Dermis blood vessel endothelial cell (primary cell): ENCODE results near the gene NHSL2. TPM values are rescaled to one million over a fixed set of nuclear protein-coding genes. Genes with fewer than 3 reads are reported as not detected.

Experiments used
- DNase-seq: peaks from one replicate; pipeline ENCODE4 v3.0.0; 2010
- total RNA-seq: library from RNA; depleted of rRNA; stranded (reverse); fragments of >200 nt; gene quantifications from 2 replicates; pipeline ENCODE4 v1.2.3, GENCODE V29; 2014

NHSL2 gene
- total RNA-seq, 1 donor from 2014 or later: 28.6 TPM

DNA sequence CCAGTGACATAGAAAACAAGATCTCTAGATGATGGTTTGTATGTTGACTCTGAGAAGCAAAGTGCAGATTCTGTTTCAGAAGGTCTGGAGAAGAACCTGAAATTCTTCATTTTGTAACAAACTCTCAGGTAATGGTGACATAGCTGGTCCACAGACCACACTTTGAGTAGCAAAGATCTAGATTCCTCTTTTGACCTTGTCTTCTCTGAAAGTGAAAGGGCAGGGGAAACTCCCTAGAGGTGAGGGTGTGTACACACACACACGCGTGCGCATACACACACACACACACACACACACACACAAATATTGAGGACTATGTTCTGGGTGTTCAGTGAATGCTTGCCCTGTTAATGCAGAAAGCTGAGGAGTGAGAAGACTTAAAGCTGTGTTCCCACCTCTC lies 110.1 kb downstream of the NHSL2 start:
- no peak for DNase-seq

DNA sequence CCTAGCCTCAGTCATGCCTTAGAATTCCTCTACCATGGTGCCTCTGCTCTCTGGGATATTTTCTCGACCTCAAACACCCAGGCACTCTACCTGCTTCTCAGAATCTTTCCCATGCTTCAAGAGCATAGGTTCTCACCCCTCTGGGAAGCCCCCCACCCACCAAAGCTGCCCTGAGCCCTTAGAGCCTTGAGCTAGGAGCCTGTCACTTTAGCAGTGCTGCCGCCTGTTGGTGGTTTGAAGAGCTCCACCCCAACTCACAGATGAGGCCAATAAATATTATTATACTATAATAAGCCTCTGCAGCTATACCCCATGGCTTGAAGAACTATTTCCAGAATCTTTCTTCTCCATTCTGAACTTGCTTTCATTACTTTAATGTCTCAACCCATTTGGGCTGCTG lies 111.3 kb downstream of the NHSL2 start:
- peak; percentile 48 for DNase-seq

DNA sequence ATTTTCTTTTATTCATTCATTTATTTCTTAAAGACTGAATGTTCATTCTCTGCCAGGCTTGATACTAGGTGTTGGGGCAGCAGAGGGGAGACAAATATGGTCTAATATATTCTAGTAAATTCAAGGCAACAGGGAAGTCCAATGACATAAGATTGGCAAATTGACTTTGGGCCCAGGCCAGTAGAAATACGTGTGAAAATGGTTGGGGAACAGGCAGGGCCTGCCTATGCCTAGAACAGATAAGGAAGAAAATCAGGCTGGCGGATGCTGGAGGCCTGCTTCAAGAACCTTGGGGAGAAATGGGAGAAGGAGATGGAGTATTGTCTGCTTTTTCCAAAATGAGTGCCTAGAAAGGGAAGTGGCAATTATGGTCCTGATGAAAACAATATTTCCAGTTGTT lies 112.4 kb downstream of the NHSL2 start:
- no peak for DNase-seq

DNA sequence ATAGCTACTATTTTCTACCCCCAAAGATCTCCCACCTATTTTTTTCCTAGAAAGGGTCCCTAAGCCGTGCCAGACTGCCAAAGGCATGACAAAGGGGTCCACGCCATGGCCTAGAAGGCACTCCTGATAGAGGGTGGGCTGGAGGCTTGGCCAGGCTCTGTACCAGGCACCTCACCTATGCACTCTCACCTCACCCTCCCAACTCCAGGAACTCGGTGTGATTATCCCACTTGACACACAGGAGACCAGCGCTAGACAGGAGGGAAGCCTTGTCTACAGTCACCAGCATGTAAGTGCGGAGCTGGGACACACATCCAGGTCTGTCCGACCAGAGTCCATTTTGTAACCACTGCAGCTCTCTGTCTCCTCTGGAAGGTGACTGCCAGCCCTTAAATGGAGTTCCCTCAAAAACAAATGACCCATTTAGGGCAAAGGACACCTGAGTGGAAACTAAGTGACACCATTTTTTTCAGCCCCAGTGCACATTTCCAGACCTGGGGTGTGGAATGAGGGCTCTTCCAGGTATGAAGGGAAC lies 114.7 kb downstream of the NHSL2 start:
- no peak for DNase-seq

DNA sequence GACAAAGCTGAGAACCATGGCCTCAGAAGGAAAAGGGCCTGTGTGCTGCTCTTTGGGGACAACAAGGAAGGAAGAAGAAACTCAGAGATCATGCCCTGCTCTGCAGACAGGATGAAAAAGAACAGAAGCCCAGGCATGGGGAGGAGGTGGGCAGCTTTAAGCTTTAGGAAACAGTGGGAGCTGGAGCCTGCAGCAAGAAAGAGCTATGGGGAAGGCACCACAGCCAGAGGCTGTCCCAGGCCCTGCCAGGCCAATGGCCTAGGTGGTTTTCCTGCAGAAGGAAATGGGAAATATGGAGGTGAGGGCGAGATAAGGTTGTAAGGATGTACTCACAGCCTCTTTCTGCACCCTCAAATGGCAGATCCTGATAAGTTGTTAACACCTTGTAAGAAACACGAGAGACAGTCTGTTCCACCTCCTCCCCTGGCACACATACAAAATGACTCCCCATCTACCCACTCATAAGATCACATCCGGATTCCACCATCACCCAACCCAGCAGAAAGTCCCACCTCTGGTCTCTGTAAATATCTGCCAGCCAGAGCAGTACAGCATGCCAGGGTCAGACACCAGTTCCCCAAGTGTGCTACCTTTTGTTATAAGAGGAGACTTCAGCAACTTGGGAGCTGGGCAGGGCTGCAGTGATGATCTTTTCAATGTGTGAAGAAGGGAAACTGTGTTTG lies 115.8 kb downstream of the NHSL2 start:
- peak; percentile 20 for DNase-seq

DNA sequence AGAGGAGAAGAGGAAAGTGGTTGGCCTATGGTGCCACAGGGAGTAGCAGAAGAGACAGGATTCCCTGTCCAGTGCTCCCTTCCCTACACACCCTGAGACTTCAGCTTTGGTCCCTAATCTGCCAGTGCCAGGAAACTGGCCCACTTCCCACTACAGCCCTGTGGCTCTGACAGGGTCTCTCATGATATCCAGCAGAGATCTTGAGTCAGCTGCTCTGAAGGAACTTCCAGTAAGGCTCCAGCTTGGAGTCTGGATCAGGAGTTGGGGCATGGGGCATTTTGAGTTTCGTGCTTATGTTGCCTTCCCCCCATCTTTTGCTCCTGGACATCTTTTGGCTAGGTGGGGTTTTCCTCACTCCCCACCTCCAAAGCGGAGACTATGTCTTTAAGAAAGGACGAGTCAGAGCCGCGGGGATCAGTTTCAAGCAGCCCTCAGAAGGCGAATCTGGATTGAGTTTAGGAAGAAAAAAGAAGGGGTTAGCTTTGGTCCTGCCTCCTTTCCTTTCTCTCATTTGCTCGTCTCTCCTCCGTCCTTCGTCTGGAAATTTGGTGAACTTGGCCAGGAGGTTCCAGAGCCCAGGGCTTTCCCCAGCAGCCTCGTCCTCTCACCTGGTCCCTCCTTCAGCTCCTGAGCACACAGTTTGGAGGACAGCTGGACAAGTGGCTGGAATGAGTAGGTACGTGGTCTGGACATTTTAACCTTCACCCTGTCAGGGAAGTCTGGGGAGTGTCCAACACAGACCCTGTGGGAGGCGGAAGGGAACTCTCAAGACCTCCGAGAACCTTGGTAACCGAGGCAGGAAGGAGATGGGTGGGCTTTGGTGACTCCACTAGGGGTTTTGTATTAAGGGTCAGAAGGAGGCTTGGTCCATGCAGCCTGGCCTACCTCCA lies 116.6 kb downstream of the NHSL2 start:
- DNase-seq: no peak

DNA sequence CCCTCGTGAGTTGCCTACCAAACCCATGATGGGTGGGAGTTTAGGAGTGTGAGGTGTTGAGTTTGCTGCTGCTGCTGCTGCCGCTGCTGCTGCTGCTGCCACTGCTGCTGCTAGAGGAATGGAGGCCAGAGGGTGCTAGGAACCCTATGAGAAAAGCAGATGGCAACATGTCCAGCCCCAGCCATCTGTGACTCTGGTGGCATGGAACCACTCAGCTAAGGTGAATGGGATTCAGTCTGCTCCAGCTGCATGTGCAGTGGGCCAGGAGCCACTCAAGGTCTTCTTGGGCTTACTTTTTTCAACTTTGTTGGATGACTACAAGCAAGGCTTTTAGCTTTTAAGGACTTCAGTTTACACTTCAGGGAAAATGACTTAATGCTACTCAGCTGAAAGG lies 117.3 kb downstream of the NHSL2 start:
- no peak for DNase-seq

DNA sequence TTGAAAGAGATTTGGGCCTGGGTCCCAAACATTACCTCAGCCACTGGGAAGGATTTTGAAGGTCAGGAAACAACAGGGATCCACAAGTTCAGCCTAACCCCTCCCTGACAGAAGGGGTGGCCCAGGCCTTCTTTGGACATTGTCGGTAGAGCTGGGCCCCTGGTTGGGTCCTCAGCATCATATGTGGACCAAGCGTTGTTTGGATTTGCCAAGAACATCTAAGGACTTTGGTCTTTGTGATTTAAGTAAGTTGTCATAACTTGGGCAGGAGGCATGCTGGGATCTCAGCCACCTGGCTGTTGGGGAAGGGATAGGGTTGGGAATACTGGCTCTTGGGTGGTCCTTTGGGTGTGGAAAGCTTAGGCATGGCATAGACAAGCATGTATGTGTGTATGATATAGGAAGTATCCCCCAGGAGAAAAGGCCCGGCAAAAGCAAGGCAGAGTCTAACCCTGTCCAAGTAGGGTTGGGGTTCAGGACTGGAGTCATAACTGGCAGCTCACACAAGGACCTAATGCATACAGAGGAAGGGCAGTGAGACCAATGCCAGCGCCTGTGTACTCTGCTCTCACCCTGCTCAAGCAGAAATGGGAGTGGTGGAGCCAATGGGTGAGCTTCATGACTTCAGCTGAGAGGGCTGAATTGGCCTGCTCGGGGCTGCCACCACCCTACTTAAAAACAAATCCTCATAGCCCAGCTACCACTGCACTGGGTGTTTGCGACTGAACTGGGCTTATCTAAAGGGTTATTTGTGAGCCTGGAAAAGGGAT lies 118.2 kb downstream of the NHSL2 start:
- DNase-seq: no peak

DNA sequence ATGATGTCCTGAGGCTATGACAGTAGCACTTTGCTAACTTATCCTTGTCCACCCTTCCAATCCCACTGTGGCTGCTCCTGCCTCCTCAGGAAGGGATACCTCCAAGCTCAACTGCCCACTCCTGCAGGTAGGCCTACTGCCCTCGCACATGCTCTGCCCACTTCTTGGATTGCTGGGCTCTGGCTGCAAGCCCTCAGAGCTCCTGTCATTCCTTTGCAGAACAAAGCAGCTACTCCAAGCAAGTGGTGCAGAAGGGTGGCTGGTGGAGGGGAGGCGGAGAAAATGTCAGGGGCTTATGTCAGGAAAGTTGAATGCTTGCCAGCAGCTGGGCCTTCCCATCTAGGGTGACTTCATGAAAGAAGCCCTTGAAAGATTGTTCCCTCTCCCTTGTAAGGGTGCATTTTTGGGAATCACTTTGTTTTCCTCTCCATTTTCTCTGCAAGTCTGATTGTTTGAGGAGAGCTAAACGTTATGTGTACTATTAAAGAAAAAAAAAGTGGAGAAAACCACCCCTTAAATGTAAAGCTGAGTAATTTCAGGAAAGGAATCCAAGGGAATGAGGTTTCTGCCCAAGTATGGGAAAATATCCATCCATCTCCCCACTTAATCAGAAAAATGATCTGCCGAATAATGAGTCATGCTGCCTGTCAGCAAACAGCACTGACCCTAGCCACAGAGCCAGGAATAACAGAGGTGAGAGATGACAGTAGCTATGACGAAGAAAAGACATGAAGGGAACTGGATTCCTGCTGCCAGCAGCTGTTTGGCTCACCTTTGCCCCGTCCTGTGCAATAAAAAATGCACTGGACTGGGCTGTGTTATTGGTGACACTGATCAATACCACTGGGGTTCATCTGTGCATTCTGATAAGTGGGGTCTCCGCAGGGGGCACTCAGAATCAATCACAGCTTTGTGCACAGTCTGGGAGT lies 119.1 kb downstream of the NHSL2 start:
- peak; percentile 82 for DNase-seq

DNA sequence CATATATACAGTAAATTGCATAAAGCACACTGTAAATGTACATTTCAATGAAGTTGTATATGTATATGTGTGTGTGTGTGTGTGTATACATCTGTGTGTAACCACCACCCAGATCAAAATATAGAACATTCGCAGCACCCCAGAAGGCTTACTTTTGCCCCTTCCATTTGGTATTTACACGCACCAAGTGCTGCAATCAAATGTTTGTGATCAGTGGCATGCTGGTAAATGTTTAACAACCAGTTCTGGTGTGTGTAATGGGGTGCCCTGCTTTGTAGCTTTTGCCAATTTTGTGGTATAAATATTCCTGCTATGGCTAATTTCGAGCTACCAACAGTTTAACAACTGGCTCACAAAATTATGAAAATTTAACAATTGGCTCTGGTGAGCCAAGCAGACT lies 119.8 kb downstream of the NHSL2 start:
- DNase-seq: no peak

DNA sequence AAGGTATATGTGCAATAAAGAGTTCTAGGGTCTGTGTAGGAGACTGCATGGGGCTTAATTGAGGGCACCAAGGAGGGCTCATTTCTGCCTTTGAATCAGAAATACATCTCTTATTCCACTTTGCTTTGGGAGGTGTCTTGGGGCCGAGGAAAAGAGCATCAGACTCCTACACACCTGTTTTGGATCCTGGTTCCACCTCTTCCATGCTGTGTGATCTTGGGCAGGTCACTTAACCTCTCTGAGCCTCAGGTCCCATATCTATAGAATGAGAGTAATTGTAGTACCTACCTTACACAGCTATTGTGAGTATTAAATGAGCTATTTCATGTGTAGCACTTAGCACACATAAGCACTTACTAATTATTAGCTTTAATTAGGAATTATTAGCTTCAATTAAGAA lies 120.5 kb downstream of the NHSL2 start:
- no peak for DNase-seq

DNA sequence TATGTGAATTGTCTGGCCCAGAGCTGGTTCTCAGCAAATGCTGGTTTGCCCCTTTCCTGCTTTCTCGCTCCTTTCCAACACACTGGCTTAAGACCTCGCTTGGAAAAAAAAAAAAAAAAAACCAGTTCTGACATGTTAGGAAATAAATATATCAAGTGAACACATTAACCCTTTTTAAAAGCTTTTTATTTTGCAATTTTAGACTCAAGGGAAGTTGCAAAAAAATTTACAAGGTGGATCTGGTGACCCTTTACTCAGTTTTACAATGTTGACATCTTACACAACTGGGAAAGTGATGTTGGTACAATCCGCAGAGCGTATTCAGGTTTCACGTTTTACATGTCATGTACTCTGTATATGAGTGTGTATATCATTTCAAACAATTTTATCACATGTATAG lies 121.0 kb downstream of the NHSL2 start:
- DNase-seq: no peak

DNA sequence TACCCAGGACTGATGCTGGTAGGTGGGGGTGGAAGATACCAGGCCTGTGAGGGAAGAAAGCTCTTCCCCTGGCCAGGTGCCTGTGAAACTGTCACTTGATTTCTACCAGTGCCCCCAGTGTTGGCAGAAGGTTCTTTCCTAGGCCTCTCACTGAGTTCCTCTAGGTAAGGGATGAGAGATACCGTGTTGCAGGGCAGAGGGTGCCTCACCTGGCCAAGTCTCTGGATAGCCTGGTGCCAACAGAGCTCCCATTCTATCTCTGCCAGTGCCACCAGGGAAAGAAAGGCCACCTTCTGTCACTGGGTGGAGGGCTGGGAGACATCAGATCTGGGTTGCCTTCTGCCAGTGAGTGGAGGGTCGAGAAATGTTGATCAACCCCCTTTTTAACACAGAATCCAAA lies 127.0 kb downstream of the NHSL2 start:
- DNase-seq: no peak

DNA sequence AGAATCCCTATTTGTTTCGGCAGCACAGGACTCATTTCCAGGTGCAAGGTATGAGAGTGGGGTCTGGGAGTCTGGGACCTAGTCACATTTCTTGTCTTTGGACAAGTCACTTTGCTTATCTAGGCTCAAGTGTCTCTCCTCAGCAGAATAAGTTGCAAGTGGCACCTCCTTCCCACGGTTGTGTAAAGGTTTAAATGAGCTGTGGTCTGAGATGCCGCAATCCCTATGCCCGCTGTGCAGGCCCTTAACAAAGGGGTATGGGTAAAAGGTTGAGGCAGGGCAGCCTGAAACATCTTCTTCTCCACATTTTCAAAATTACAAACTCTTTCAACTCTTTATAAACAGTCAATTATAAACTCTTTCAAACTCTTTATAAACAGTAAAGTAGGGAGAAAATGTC lies 127.4 kb downstream of the NHSL2 start:
- DNase-seq: no peak

DNA sequence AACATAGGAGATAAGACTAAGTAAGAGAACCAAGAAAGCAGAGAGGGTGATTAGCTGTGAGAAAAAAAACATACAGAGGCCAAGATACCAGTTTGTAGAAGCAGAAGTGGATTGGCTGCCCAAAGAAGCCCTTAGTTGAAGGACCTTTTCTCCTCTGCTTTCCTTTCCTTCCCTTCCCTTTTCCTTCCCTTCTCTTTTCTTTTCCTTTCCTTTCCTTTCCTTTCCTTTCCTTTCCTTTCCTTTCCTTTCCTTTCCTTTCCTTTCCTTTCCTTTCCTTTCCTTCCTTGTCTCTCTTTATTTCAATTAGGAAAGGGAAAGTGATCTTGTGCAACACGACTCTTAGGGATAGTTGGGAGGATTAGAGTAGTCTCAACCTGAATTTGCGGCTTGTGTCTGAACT lies 128.2 kb downstream of the NHSL2 start:
- DNase-seq: no peak

DNA sequence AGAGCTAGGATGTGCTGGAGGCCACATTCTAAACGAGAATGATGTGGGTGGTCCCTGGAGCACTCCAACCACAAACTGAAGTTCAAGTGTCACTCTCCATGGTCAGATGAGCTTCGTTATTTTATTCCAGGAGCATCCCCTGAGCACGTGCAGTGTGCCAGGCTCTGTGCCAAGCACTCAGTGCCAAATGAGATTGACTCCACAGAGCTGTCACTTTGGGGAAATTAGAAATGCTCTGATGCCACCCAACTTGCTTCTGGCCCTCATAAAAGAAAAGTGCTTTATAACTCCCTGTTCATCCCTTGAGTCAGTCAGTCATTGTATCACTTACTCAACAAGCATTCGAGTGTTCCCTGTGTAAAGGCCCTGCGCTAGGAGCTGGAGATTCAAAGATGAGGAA lies 129.9 kb downstream of the NHSL2 start:
- DNase-seq: no peak

DNA sequence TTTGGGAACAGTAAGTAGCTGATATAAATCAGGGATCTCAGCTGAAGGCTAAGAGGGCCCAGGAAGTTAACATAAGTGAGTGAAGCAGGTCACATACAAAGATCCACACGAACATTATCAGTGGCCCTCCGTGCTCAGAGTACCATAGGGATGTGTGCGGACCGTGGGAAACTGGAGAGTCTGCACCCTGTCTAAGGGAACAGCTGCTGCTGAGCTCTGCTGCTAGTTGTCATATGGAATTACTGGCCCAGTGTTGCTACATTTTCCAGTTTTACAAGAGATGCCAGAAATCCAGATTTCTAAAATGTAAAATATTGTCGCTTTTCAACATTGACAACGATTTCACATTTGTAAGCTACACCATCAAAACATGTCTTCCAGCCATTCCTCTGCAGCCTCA lies 130.5 kb downstream of the NHSL2 start:
- no peak for DNase-seq

DNA sequence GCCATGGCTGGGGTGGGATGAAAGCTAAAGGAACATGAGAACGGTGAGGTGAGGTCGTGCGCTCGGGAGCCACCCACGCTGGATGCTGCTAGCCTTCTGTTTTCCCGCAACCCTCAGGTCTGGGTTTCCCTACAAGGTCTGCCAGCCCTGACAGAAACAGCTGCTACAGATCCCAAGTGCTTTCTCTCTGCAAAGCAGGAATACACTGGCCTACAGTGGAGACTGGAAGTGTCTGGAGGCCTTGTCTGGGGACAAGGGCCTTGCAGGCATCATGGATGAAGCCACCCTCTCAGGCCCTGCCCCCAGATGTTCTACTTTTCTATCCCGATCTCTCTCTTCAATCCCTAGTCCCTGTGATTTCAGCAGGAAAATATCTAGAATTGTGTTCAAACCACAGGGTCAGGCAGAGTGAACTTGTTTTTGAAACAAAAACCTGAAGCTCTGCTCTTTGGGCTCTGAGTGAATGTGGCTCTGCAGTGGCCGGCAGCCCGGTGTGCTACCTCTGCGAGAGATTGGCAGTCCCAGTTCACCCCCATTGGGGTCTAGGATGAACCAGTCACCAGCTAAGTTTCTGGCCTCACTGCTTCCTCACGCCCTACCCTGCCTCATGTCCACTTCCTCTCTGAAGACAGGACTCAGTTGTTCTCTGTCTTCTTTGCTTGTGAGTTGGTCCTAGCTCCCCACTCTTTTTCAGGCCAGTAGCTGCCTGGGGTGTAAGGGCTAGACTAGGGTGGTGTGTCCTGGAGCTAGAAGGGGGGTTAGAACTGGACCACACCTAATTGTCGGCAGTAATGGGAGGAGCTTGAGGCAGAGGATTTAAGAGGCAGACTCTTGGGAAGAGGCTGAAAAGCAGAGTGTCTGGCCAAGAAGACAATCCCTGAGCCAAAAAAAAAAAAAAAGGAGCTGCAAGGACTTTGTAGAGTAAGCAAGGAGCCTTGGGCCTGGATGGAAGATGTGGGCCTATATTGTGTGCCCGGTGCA lies 131.5 kb downstream of the NHSL2 start:
- no peak for DNase-seq

DNA sequence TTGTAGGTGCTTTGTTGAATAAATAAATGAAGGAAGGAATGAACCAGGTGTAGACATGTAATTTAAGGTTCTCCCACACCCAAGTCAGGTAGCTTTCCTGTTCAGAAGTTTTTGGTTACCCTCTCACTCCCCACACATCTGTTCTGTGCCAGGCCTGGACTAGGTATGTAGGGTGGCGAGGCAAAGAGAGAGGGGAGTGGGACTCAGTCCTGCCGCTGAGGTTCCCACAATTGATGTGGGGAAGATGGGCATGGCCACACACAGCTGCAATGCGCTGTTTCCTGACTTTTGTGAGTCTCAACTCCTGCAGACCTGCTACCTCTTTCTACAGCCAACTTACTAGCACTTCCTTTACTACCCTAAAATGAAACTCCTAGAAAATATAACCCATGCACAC lies 132.2 kb downstream of the NHSL2 start:
- DNase-seq: no peak

DNA sequence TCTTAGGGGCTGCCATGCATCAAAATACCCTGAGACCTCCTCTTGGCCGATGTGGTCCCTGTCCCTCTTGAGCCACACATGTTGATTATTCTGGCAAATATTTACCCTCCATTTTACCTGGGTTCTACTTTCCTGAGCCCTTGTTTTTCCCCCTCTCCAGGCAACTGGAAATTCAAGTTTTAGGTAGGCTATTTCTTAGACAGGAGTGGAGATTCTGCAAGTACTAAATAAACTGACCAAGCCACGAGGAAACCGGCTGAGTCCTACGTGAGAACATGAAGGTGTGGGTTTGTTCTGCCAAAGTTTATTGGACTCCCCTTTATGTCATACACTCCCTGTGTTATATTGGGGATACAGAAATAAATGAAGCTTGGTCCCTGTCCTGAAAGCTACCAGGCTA lies 133.0 kb downstream of the NHSL2 start:
- DNase-seq: no peak

DNA sequence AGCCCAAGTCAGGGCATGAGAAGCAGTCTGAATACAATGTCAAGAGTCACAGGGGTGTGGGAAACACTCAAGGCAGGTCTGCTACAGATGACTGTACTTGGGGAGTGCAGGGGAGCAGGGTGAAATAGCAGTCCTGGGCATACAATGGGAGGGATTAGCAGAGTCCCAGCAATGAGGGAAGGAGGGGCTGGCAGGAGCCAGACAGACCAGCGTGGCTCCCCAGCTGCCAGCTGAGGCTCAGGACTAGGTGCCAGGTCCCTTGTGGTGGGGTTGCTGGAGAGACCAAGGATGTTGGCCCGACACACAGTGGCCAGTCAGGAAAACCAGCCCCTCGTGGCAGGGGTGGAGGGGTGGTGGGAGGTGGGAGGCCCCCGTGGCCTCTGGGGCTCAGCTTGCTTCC lies 134.5 kb downstream of the NHSL2 start:
- DNase-seq: peak; percentile 36
